Activated naive CD8-positive, alpha-beta T cell treated with anti-CD3 and anti-CD28 coated beads, Interleukin-2, amount 10 ng/mL, durations not matched to agents 7 days and 5 days (primary cell): ENCODE results near the gene TSPAN5. TPM values are rescaled to one million over a fixed set of nuclear protein-coding genes. Genes with fewer than 3 reads are reported as not detected.

Experiments
- ATAC-seq: fragments of 150-1000 bp; cut with Tn5 transposase; one replicate; pipeline ENCODE4 v1.10.0; 2021; ENCODE audit warnings: low read depth, moderate library complexity
- POLR2A ChIA-PET: fragments of 350-600 bp; sonication (Branson Sonifier 250); formaldehyde crosslinking; loops from one replicate; lab custom pipeline; 2021; ENCODE audit warnings: antibody characterized with exemption; lab: Charles Lee
- DNase-seq: peaks from one replicate; pipeline ENCODE4 v3.0.0; 2021
- H3K27ac Mint-ChIP-seq: one replicate; pipeline ENCODE4 v1.8.0; 2022; ENCODE audit warnings: mild to moderate bottlenecking, mixed read lengths
- H3K27me3 Mint-ChIP-seq: one replicate; pipeline ENCODE4 v1.8.0; 2022; ENCODE audit warnings: mild to moderate bottlenecking, moderate library complexity, mixed read lengths
- H3K36me3 Mint-ChIP-seq: one replicate; pipeline ENCODE4 v1.8.0; 2021; ENCODE audit warnings: mild to moderate bottlenecking, mixed read lengths
- H3K4me1 Mint-ChIP-seq: one replicate; pipeline ENCODE4 v1.8.0; 2021; ENCODE audit warnings: mixed read lengths
- H3K4me3 Mint-ChIP-seq: one replicate; pipeline ENCODE4 v1.8.0; 2022; ENCODE audit warnings: mild to moderate bottlenecking, moderate library complexity, mixed read lengths
- H3K9me3 Mint-ChIP-seq: one replicate; pipeline ENCODE4 v1.8.0; 2021; ENCODE audit warnings: mixed read lengths
- total RNA-seq, 2 experiments: library from RNA; stranded (reverse); gene quantifications; one replicate each; pipeline ENCODE4 v1.2.3, GENCODE V29; 2021

The TSPAN5 gene
- total RNA-seq, 2 experiments from 2014 or later: 19.8 to 21.4 TPM

DNA sequence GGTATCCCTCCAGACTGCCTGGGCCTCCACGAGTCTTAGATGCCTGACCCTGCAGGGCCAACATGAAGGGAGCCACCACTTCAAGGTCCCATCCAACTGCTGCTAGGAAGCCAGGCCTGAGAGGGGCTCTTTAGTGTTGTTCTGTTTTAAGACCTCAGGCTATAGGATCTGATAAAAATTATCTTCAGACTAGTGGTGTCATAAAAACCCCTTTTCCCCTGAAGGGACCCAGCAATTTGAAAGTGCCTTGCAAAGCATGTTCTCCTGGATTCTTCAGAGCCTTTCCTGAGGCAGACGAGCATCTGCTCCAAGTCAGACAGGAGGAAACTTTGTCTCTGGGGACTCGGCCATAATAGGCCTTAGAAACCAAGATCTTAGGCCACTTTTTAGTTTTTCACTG, 26.9 kb downstream of the TSPAN5 start:
- Mint-ChIP-seq H3K4me3 (no peak overlapping the region), H3K27me3 (no peaks in the 10 kb centered on the region), H3K4me1 (peaks cover 6% of the 10 kb centered on the region), H3K36me3 (peaks cover 16% of the 10 kb centered on the region), H3K27ac (no peak overlapping the region), H3K9me3 (no peaks in the 10 kb centered on the region)
- DNase-seq: no peak
- POLR2A ChIA-PET: no interaction called here
- no peak for ATAC-seq

DNA sequence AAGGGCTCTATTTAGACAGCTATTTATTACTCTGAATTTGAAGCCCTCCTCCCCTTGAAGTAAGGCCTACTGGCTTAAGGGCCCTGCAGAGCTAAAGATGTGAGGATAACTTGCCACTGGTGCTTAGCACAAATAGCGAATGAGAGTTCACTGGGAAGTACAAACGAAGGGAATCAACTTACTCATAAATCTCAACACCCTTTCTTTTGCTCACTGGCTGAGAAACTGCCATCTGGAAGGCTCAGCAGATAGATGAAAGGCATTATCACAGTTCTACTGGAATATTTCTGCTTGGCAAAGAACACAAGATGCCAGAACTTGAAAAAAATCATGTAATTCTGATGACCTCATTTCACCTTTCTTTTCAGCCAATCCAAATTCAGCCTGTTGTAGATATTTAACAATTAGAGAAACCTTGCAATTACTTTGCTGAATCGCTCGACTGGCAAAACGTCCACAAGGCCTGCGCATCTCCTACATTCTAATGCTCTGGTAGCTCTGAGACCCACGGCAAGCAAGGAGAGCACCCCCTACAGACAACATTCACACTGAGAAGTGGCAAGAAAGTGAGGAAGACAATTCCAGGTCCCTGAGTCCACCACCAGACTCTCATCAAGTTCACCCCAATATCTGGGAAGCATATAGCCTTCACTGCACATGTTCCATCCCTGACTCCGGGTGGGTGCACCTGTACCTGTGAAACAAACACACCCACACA, 27.5 kb downstream of the TSPAN5 start:
- DNase-seq: no peak
- H3K27ac Mint-ChIP-seq: no peak overlapping the region
- H3K9me3 Mint-ChIP-seq: no peaks in the 10 kb centered on the region
- peaks cover 12% of the 10 kb centered on the region for H3K4me1 Mint-ChIP-seq
- POLR2A ChIA-PET: no interaction called here
- H3K36me3 Mint-ChIP-seq: peaks cover 19% of the 10 kb centered on the region
- ATAC-seq: no peak
- H3K27me3 Mint-ChIP-seq: no peaks in the 10 kb centered on the region
- H3K4me3 Mint-ChIP-seq: no peak overlapping the region

DNA sequence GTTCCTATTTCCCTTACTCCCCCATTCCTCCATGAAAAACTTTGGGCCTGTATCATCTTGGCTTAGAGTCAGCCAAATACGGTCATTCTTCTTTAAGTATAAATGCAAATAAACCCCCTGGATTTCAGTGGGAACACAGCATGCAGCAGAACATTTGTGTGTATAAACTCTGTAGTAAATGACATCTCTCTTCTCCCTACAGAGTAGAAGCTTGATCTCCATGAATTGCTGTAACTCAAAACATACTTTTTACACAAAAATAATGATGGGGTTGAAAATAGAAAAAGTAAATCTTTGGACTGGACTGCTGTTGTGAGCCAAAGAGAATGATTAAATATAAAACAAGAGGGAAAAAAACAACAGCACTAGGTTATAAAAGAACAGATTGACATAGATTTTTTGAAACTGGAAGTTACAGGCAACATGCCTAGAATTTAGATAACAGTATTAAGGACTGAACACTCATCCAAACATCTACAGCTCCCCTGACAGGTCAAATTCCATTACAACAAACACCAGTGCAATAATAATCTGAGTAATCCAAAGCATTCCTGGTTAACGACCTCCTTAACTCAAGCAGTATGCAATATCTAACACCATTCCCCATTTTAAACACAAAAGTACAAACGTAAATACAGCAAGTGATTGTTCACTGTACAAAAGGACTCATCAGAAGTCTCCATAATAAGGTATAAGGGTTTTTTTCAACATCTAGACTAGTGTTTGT, 30.7 kb downstream of the TSPAN5 start:
- POLR2A ChIA-PET: no interaction called here
- Mint-ChIP-seq H3K4me1 (peaks cover 26% of the 10 kb centered on the region), H3K9me3 (no peaks in the 10 kb centered on the region), H3K36me3 (peaks cover 14% of the 10 kb centered on the region), H3K4me3 (no peak overlapping the region), H3K27ac (no peak overlapping the region), H3K27me3 (no peaks in the 10 kb centered on the region)
- DNase-seq (no peak), ATAC-seq (no peak)

DNA sequence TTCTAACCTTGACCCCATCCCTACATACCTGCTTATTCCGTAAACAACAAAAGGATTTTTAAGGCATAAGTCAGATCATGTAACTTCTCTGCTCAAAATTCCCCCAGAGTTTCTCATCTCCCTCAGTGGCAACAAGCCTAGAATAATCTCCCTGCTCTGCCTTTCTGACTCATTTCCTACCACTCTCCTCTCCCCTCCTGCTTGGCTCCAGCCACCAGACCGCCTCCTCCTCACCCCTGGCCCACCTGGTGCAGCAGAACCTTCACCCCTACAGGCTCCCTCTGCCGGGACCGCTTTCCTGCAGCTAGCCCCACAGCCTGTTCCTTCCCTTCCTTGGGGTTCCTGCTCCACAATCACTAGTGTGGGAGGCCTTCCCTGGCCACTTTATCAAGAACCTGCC, 32.1 kb downstream of the TSPAN5 start:
- Mint-ChIP-seq H3K27me3 (no peaks in the 10 kb centered on the region), H3K4me1 (peaks cover 25% of the 10 kb centered on the region), H3K4me3 (no peak overlapping the region), H3K9me3 (no peaks in the 10 kb centered on the region), H3K36me3 (peaks cover 12% of the 10 kb centered on the region), H3K27ac (no peak overlapping the region)
- ATAC-seq: no peak
- POLR2A ChIA-PET: no interaction called here
- DNase-seq: no peak

DNA sequence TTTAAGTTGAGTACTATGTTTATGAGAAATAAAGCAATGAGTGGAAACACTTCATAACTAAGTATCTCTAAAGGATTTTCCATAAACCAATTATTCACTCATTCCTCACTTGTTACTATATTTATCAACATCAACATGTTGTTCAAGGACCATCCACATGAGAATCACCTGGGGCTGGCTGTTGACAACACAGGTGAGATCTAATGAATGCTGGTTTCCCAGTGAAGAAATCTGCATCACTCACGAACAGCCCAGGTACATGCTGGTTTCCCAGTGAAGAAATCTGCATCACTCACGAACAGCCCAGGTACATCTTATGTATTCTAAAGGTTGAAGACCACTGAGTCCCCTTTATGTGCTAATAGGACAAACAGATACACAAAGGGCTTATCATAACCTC, 32.5 kb downstream of the TSPAN5 start:
- DNase-seq (no peak), ATAC-seq (no peak)
- peaks cover 23% of the 10 kb centered on the region for H3K4me1 Mint-ChIP-seq
- no peak overlapping the region for H3K4me3 Mint-ChIP-seq
- no peaks in the 10 kb centered on the region for H3K9me3 Mint-ChIP-seq
- no peak overlapping the region for H3K27ac Mint-ChIP-seq
- H3K36me3 Mint-ChIP-seq: peaks cover 12% of the 10 kb centered on the region
- POLR2A ChIA-PET: no interaction called here
- no peaks in the 10 kb centered on the region for H3K27me3 Mint-ChIP-seq

DNA sequence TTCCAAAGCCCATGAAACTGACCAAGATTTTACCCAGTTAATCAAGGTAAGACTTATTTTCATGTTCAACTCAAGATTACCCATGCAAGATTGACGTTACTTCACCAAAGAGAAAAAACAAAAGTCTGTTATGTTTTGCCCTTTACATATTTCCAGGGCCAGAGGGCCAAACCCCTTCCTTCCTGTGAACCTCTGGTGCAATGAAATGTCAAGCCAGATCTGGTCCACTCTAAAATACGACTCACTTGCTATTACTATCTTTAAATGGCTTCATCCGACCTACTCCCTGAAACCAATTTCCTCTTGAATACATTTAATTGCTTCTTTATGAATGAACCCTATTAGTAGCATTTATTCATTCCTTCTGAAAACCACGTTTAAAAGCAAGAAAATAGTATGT, 33.0 kb downstream of the TSPAN5 start:
- DNase-seq: no peak
- no peak for ATAC-seq
- H3K36me3 Mint-ChIP-seq: peaks cover 12% of the 10 kb centered on the region
- H3K4me1 Mint-ChIP-seq: peaks cover 25% of the 10 kb centered on the region
- H3K27ac Mint-ChIP-seq: no peak overlapping the region
- no peaks in the 10 kb centered on the region for H3K27me3 Mint-ChIP-seq
- POLR2A ChIA-PET: no interaction called here
- H3K4me3 Mint-ChIP-seq: no peak overlapping the region
- H3K9me3 Mint-ChIP-seq: no peaks in the 10 kb centered on the region

DNA sequence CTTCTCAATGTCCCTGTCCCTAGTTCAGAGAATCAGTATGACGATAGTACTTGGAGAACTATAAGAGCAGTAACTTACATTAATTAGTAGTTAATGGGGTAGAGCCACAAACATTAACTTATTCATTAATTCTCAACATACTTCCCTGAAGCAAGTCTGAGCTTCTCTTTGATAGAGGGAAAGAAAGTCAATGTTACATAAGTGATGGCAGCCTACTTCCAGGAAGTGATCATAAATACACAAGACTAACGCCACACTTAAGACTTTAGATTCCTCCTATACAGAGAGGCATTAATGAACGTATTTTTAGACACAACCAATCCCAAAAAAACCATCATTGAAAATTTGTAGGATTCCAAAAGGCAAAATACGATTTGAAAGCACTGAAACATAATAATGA, 33.8 kb downstream of the TSPAN5 start:
- DNase-seq (no peak), ATAC-seq (no peak)
- Mint-ChIP-seq H3K9me3 (no peaks in the 10 kb centered on the region), H3K4me3 (no peak overlapping the region), H3K27ac (no peak overlapping the region), H3K27me3 (no peaks in the 10 kb centered on the region), H3K36me3 (peaks cover 12% of the 10 kb centered on the region), H3K4me1 (peaks cover 25% of the 10 kb centered on the region)
- POLR2A ChIA-PET: no interaction called here

DNA sequence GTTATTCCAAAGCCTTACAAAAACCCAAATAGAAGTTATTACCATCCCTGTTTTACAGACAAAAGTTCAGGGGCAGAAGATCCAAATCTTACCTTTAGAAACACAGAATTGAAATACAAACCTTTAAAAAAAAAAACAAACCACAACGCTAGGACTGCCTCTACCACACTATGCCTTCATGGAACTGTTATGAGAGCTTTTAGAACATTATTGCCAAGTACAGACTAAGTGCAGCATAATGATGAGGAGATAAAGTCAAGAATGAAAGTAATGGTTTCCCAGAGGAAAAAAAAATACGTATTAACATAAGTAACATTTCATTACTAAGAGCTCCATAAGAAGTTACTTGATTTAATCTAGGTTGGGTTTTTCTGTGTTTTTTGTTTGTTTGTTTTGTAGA, 34.3 kb downstream of the TSPAN5 start:
- Mint-ChIP-seq H3K4me3 (no peak overlapping the region), H3K36me3 (peaks cover 12% of the 10 kb centered on the region), H3K9me3 (no peaks in the 10 kb centered on the region), H3K27ac (no peak overlapping the region), H3K27me3 (no peaks in the 10 kb centered on the region), H3K4me1 (peaks cover 25% of the 10 kb centered on the region)
- POLR2A ChIA-PET: no interaction called here
- ATAC-seq (no peak), DNase-seq (no peak)

DNA sequence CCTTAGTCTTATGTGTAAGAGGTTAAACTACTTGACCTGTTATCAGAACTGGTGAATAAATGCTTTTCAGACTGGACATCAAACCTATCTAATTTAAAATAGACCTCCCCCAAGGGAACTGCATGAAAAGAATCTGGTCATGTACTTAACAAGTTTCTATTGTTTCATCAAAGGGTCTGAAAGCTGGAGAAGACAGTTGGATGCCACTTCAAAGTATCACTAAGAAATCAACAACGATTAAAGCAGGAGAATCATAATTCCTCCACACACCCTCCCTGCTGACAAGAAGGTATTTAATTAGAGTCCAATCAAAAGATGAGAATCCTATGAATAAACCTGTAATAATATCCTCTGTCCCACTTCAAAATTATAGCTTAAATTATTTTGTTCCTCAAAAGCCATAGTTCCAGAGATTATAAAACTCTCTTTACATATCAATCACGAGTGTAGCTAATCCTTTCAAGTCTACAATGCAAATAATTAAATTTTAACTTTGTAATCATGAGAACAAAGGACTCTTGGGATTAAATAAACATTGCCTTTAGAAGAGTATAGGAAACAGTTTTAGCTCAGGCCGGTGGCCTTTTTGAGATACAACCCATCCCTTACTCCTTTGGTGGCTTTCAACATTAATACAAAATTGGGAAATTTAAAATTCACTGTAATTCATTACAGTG, 35.1 kb downstream of the TSPAN5 start:
- Mint-ChIP-seq H3K4me3 (no peak overlapping the region), H3K9me3 (no peaks in the 10 kb centered on the region), H3K36me3 (peaks cover 12% of the 10 kb centered on the region), H3K27me3 (no peaks in the 10 kb centered on the region), H3K27ac (no peak overlapping the region), H3K4me1 (peaks cover 25% of the 10 kb centered on the region)
- DNase-seq (no peak), ATAC-seq (no peak)
- POLR2A ChIA-PET: no interaction called here

DNA sequence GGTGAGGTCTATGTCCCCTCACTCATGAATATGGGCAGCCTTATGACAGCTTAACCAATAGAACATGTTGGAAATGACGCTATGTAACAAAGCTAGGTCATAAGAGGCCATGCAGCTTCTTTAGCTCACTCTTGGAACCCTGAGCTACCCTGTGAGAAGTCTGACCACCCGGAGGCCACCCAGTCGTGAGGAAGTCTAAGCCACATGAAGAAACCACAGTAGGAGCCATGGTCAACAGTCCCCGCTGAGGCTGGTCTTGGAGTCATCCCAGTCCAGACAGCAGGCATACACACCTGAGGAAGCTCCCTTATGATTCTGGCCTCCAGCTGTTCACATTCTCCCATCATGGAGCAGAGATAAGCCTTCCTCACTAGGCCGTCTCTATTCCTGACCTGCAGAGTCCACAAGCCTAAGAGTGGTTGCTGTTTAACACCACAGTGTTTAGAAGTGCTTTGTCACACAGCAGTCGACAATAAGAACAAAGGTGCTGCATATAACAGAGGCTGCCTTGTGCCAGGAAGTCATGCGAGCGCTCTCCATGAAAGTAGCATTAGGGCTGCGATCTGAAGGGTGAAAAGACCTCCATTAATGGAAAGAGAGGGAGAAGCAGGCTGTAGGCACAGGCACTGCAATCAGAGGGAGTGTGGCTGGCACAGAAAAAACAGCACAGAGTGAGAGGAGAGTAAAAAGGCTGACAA, 38.2 kb downstream of the TSPAN5 start:
- POLR2A ChIA-PET: no interaction called here
- Mint-ChIP-seq H3K4me1 (peaks cover 16% of the 10 kb centered on the region), H3K27me3 (no peaks in the 10 kb centered on the region), H3K9me3 (no peaks in the 10 kb centered on the region), H3K36me3 (peaks cover 10% of the 10 kb centered on the region), H3K27ac (no peak overlapping the region), H3K4me3 (no peak overlapping the region)
- no peak for ATAC-seq
- DNase-seq: no peak

DNA sequence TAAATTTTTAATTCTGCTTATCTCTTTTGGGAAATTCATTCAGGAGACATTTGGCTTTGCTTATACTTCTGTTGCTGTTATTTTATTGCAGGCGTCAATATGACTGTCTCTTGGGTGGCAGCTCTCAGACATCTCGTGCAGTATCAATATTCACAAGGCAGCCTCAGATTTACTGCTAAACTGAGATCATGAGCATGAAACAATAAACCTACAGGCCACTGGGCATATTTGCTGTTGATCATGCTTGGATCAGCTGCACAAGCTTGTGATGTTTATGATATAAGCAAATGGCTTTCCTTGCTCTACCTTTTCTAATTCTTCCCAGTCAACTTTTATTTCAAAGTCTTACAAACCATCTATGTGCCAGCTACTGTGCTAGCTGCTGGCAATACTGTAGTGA, 39.2 kb downstream of the TSPAN5 start:
- ATAC-seq (no peak), DNase-seq (no peak)
- POLR2A ChIA-PET: no interaction called here
- Mint-ChIP-seq H3K27ac (no peak overlapping the region), H3K36me3 (peaks cover 10% of the 10 kb centered on the region), H3K4me3 (no peak overlapping the region), H3K4me1 (peaks cover 10% of the 10 kb centered on the region), H3K9me3 (no peaks in the 10 kb centered on the region), H3K27me3 (no peaks in the 10 kb centered on the region)

DNA sequence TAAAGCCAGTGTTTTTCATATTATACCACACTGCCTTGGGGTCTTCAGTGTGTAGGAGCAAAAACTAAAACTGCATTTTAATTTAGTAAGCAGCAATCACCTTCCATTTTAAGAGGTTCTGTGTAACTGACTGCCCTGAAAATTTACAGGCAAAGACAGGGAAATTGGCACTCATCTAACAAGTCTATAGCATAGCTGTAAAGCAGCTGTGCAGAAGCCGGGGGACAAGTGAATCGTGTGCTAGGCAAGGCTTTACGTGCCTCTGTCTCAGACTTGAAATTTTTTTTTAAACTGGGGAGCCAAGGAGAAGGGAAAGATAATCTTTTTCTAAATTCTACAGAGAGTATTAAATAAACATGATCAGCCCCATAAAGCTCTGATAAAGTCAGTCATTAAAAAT, 39.7 kb downstream of the TSPAN5 start:
- peaks cover 10% of the 10 kb centered on the region for H3K36me3 Mint-ChIP-seq
- no peak for ATAC-seq
- no peak for DNase-seq
- POLR2A ChIA-PET: no interaction called here
- no peak overlapping the region for H3K4me3 Mint-ChIP-seq
- no peaks in the 10 kb centered on the region for H3K9me3 Mint-ChIP-seq
- H3K27me3 Mint-ChIP-seq: no peaks in the 10 kb centered on the region
- peaks cover 10% of the 10 kb centered on the region for H3K4me1 Mint-ChIP-seq
- H3K27ac Mint-ChIP-seq: no peak overlapping the region

DNA sequence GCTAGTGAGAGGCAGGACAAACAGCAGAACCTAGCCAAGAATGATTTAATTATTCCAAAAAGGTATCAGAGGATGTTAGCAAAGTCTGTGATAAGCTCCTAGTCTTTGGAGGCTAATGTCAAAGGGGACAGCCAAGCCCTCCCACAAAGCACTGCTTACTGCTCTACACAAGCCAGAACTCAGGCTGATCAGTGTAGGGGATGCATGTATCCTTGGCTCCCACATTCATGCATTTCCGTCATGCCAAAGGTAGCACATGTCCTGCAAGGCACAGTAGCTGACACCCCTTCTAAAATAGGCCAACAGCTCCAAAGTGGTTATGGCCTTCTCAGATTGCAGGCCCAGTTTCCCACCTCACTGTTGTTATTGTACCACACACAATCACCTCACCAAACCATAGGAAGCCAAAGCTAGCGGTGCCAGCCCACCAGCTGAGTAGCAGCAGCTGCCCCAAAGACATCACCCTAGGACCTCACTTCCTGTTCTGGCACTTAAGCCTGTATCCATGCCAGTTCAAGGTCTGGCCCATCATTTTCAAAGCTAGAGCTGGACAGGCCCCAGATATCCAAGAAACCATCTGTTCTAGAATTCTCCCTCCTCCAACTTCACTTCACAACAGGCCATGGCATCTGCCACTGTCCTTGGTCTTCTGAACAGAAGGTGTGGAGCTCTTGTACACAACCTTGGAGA, 40.9 kb downstream of the TSPAN5 start:
- Mint-ChIP-seq H3K27ac (no peak overlapping the region), H3K4me3 (no peak overlapping the region), H3K4me1 (peaks cover 21% of the 10 kb centered on the region), H3K36me3 (peaks cover 10% of the 10 kb centered on the region), H3K9me3 (no peaks in the 10 kb centered on the region), H3K27me3 (no peaks in the 10 kb centered on the region)
- ATAC-seq: no peak
- POLR2A ChIA-PET: interaction anchor here (0.6 to 1.5 kb wide), 2 partner anchors 64 to 319 kb away, joined by 3 read pairs; no protein-coding TSS in a partner anchor
- DNase-seq: no peak
